ENCODE results near the gene PYGO2.
A peak's percentile ranks its signal among the peaks of the same experiment; 100 is the strongest.
"Not testable (repeated sequence)": the region's sequence is repeated elsewhere in the genome, so short reads cannot be mapped to it uniquely, and the experiment has no call there.

Gene PYGO2

DNA sequence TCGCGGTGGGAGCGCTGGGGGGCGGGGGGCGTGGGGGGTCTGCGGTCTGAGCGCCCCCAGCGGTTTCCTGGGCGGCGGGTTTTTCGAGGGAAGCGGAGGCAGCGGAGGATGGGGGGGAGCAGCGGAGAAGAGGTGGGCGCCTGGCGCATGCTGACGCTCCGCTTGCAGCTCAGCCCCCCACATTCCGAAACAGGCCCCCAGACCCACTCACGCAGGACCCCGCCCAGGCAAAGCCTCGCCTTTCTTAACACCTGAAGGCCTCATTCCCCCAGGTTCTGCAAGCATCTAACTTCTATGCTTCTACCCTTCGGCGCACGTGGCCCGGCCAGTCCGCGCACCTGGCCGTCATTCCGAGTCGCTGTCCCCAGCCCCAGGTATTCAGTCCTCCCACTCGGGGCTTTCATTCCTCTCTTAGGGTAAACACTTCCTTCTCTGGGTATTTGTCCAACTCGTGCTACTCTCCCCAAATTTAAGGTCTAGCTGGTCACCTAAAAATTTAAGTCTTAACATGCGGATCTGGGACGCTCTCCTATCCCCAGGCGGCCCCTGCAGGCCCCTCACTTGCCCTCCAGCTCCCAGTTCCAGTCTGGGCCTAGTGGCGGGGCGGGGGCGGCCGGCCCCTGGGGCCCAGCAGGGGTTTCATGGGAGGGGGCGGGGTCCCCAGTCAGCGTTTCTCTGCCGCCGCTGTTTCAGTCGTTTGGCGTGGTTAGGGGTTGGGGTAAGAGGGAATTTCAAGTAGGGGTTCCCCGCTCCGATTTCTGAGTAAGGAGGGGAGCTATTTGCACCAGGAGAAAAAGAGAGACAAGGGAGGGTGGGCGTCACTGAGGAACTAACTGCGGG lies 38.2 kb upstream of the PYGO2 start:
- peak; percentile 80 for DNase-seq

GRCh38 chr1:154998818-154999570 lies 37.4 kb upstream of the PYGO2 start:
- peak; percentile 90 for DNase-seq

DNA sequence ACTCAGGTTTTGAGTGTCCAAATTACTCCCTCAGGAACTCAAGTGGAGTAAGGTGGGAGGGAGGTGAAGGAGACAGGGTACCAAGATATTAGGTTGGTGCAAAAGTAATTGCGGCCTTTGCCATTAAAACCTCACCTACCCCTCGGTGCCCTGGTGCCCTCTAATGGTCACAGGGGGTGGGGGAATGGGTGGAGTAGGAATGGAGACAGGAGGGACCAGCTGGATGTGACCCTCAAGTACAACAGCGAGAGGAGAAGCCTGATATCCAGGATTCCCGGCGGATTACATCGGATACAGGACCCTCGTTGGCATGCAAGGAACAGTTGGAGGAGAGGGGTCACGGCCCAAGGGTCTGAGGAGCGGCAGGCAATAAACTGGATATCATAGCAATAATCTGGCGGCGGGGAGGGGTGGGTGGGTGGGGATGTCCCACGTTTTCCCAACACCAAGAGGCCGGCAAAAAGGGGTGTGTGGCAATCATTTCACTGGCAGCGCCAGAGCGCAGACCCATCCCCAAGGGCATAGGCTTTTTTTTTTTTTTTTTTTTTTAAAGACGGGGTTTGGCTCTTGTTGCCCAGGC lies 36.7 kb upstream of the PYGO2 start:
- no peak for DNase-seq

- DNase-seq = no peak
Measured at GRCh38 chr1:154996966-154997701, 35.6 kb upstream of the PYGO2 start.

- DNase-seq = not testable (repeated sequence)
Measured at GRCh38 chr1:154995301-154995983, 33.9 kb upstream of the PYGO2 start.

GRCh38 chr1:154994591-154994990 lies 33.0 kb upstream of the PYGO2 start:
- no peak for DNase-seq

DNA sequence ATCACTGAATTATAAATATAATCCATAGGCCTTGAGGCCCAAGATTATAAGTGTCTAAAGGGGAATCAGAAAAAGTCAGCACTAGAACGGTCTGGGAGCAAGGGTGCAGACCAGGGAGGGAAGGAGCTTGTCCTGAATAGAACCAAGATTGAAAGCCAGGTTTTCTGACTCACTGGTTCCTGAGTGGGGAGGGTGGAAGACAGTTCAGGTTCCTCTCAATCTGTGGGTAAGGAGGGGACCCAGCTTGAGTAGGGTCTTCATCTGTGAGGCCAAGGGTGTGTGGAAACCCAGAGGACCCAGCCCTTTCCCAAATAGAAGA lies 32.6 kb upstream of the PYGO2 start:
- DNase-seq = no peak

- no peak for DNase-seq
Measured at GRCh38 chr1:154993572-154994268, 32.1 kb upstream of the PYGO2 start, which contains the start of gene LENEP. Gene LENEP, plus strand, starts transcription at chr1:154993586. Its CDS starts 22 bp downstream, at chr1:154993608.

DNA sequence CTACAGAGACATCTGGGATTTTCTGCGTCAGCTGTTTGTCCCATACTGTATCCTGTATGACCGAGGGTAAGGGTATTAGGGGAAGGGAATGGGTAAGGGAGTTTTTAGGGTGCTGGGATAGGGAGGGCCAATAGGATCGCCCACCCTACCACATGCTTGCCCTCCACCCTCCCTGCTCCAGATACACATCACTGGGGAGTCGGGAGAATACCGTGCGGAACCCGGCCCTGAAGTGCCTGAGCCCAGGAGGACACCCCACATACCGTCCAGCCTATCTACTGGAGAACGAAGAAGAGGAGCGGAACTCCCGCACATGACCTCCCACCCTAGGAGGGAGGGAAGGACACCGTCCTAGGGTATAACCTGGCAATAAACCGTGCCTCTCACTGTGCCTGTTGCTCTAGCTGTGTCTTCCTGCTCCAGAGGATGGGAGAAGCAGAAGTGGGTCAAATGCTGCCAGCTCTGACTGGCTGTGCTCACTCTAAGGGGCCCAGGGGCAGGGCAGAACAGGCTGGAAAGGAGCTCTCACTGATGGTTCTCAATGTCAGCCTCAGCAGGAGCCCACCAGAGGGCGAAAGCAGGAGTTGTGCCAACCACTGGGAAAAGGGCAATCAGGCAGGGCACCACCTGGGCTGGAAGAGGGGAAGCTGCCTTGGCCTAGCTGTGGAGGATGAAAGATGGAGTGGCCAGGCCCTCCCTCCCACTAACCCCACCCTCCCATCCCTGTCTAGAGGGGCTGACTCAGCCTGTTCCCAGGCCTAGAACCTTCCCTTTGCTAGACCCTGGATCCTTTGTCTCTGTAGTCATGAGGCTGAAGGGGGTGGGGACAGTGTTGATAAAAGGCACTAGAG lies 31.4 kb upstream of the PYGO2 start:
- DNase-seq = no peak

DNA sequence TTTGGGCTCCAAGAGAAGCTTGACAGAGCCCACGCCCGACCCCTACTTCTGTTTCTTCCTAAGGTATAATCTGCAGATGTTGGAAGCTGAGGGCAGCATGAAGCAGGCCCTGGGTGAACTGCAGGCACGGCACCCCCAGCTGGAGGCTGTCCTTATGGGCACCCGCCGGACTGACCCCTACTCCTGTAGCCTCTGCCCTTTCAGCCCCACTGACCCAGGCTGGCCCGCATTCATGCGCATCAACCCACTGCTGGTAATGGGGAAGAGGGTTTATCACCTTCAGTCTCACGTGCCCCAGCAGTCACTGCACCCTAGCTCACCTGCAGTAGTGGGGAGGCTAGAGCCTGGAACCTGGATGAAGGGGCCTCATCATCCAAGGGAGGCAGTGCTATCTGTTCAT lies 28.7 kb upstream of the PYGO2 start:
- no peak for DNase-seq

- no peak for DNase-seq
Measured at GRCh38 chr1:154989195-154989860, 27.7 kb upstream of the PYGO2 start.

GRCh38 chr1:154988058-154988954 lies 26.7 kb upstream of the PYGO2 start:
- no peak for DNase-seq

DNA sequence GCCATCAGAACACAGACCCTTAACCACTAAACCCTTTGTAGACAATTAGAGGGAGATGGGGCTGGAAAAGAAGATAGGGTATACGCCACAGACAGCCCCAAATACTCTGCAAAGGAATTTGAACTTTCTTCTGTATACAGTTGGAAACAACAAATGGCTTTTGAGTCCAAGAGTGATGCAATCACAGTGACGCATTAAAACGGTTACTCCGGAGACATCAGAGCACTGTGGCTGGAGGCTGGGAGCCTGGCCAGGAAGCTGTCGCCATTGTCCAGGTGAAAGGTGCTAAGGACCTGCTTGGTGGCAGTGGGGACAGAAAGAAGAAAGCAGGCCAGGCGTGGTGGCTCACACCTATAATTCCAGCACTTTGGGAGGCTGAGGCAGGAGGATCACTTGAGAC lies 25.7 kb upstream of the PYGO2 start:
- no peak for DNase-seq

GRCh38 chr1:154986736-154987135 lies 25.2 kb upstream of the PYGO2 start:
- not testable (repeated sequence) for DNase-seq

DNA sequence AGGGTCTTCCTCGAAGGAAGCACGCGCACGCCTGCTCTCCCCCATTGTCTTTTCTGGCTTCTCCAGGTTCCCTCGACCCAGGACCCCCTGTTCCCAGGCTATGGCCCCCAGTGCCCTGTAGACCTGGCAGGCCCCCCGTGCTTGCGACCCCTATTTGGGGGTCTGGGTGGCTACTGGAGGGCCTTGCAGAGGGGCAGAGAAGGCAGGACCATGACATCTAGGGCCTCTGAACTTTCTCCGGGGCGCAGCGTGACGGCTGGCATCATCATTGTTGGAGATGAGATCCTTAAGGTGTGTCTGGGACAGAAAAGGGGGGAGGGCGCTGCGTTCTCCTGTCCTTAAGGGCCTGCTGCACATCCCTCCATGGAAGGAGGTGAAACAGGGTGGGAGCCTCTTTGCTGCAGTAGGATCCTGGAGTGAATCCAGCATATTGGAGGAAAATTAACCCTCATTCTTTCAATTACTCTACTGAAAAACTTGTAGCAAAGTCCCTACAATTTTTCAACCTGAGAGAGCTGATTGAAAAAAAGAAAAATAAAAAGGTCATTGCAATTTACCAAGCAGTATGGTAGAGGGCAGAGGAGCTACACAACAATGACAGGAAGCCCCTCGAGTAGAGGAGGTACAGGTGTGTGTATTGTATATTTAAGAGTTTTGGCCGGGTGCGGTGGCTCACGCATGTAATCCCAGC lies 22.3 kb upstream of the PYGO2 start:
- no peak for DNase-seq

DNA sequence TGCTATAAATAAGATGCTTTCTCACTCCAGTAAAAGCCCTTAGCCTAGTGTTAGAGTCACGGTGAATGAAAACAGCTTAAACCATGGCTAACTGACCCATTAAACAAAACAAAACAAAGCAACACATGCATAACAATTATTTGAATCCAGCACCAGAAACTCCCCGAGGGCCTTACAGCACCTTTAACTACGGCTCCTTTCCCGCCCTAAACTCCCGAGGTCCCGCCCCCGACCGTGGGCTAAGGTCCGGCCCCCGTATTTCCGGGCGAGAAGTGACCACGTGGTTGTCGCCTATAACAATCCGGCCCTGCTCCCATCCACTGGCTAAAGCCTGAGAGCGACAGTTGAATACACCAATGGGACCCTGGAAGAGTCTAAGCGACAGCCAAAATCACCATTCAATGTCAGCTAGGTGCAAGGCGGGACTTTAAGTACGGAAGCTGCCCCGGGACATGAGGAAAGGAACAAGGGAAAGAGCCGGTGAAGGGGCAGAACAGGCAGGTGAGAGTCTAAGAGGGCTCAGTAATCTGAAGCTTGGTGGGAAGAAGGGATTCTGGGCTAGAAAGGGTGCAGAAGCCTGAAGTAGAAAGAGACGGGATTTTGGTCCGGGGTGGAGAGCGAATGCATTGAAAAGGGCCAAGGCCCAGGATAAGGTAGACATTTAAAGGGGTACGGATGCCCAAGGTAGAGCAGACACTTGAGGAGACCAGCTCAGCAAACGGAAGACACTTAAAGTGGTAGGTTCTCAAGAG lies 21.5 kb upstream of the PYGO2 start, which contains the start of gene FLAD1:
FLAD1 (plus strand) TSS at position 448 of the 752 bp plus-strand sequence. CDS start 351 bp downstream, outside the sequence.
- peak; percentile 97 for DNase-seq

- DNase-seq = no peak
Measured at GRCh38 chr1:154982341-154982740, 20.8 kb upstream of the PYGO2 start.

- DNase-seq = no peak
Measured at GRCh38 chr1:154978360-154978759, 16.8 kb upstream of the PYGO2 start.

All from stimulated activated CD8-positive, alpha-beta memory T cell treated with anti-CD3 and anti-CD28 coated beads, Interleukin-4, amount 100 ng/mL, for 48 hours (primary cell).